GM12878 (cell line): ENCODE data around the gene KCNE4. TPM values are rescaled to one million over a fixed set of nuclear protein-coding genes. Genes with fewer than 3 reads are reported as not detected.

Experiments
- ATAC-seq: fragments of 200-7000 bp; cut with Tn5 transposase; 3 replicates; pipeline ENCODE4 v1.9.1; 2020; ENCODE audit warnings: mild to moderate bottlenecking, moderate library complexity
- BruUV-seq: library from RNA; stranded (reverse); fragments of 400-500 nt; replicated peaks from 2 replicates; lab custom pipeline; 2021; lab: Mats Ljungman, UMichigan
- CTCF ChIA-PET: fragments of 300-600 bp; sonication (Branson Sonifier 250); formaldehyde crosslinking; extraction: SDS; loops from one replicate; lab custom pipeline; 2021; ENCODE audit warnings: inconsistent platforms; lab: Yijun Ruan, JAX
- POLR2A ChIA-PET: fragments of 350-600 bp; formaldehyde crosslinking; extraction: SDS; loops from one replicate; lab custom pipeline; 2021; ENCODE audit warnings: inconsistent platforms; lab: Charles Lee
- RAD21 ChIA-PET: fragments of 300-600 bp; sonication (Branson Sonifier 250); formaldehyde crosslinking; loops from one replicate; lab custom pipeline; 2023; ENCODE audit warnings: antibody characterized with exemption; ENCODE audit not compliant: unreplicated experiment; lab: Charles Lee
- SMC1A ChIA-PET: fragments of 300-600 bp; sonication (Branson Sonifier 250); formaldehyde crosslinking; loops from one replicate; lab custom pipeline; 2023; ENCODE audit not compliant: unreplicated experiment, uncharacterized antibody; lab: Charles Lee
- DNase-seq: peaks from one replicate; pipeline ENCODE4 v3.0.0-alpha.2; 2011; ENCODE audit warnings: low read depth, low spot score
- FAIRE-seq: peaks from 3 replicates; lab custom pipeline; 2011; peaks lifted over from hg19 to GRCh38; lab: Jason Lieb, UNC
- H2AFZ ChIP-seq: 2 replicates; pipeline ENCODE4 v1.6.0; 2011; ENCODE audit warnings: low read depth, low read length, control low read depth; ENCODE audit not compliant: control insufficient read depth
- H3K27ac ChIP-seq: 2 replicates; pipeline ENCODE4 v1.5.1; 2011; ENCODE audit warnings: control low read depth; ENCODE audit not compliant: control insufficient read depth, insufficient read depth
- H3K27me3 ChIP-seq, 2 experiments: replicated peaks in 1 of 2; 2 replicates each; pipeline versions ENCODE4 v1.6.0 to v1.6.1; 2011; ENCODE audit warnings: low read length in 1 of 2; ENCODE audit not compliant: control insufficient read depth in 2 of 2, insufficient read depth in 2 of 2
- H3K36me3 ChIP-seq, 2 experiments: 2 replicates each; pipeline ENCODE4 v1.5.1; 2011; ENCODE audit warnings: low read length in 1 of 2; ENCODE audit not compliant: control insufficient read depth in 2 of 2, insufficient read depth in 2 of 2
- H3K4me1 ChIP-seq: 2 replicates; pipeline ENCODE4 v1.6.1; 2011; ENCODE audit warnings: mild to moderate bottlenecking, low read length, moderate library complexity, mixed read lengths; ENCODE audit not compliant: control insufficient read depth, insufficient read depth
- H3K4me2 ChIP-seq: 2 replicates; pipeline ENCODE4 v1.6.0; 2011; ENCODE audit warnings: control low read depth; ENCODE audit not compliant: control insufficient read depth, insufficient read depth
- H3K4me3 ChIP-seq: fragments of 200-600 bp; sonication (generic); 2 replicates; pipeline ENCODE4 v1.5.1; 2016
- H3K79me2 ChIP-seq: 2 replicates; pipeline ENCODE4 v1.6.0; 2011; ENCODE audit warnings: low read length; ENCODE audit not compliant: control insufficient read depth, insufficient read depth
- H3K9ac ChIP-seq: 2 replicates; pipeline ENCODE4 v1.8.0; 2011; ENCODE audit warnings: low read length, control low read depth, mixed read lengths; ENCODE audit not compliant: control insufficient read depth, insufficient read depth
- H3K9me3 ChIP-seq: replicated peaks from 3 replicates; pipeline ENCODE4 v1.5.1; 2011; ENCODE audit warnings: mild to moderate bottlenecking, low read length; ENCODE audit not compliant: control insufficient read depth, insufficient read depth
- H4K20me1 ChIP-seq: 2 replicates; pipeline ENCODE4 v1.6.0; 2011; ENCODE audit not compliant: control insufficient read depth, insufficient read depth
- CHD4 ChIP-seq: fragments of 200-600 bp; sonication (generic); IDR thresholded peaks from 2 replicates; pipeline ENCODE4 v1.6.1; 2016; ENCODE audit warnings: mild to moderate bottlenecking
- KDM1A ChIP-seq: fragments of 200-600 bp; sonication (generic); IDR thresholded peaks from 2 replicates; pipeline ENCODE4 v1.6.1; 2016; ENCODE audit warnings: borderline replicate concordance
- LARP7 ChIP-seq: fragments of 450-650 bp; IDR thresholded peaks from 2 replicates; pipeline ENCODE4 v1.6.1; 2017; ENCODE audit warnings: mild to moderate bottlenecking
- NKRF ChIP-seq: fragments of 450-650 bp; conservative IDR thresholded peaks from 2 replicates; pipeline ENCODE4 v1.6.1; 2017; ENCODE audit warnings: mild to moderate bottlenecking, moderate library complexity
- RBBP5 ChIP-seq: fragments of 200-600 bp; sonication (generic); conservative IDR thresholded peaks from 2 replicates; pipeline ENCODE4 v1.6.1; 2016
- STAT3 ChIP-seq: IDR thresholded peaks from 2 replicates; pipeline ENCODE4 v1.6.1; 2011; ENCODE audit warnings: low read depth, low read length, improper control_type of control experiment
- TCF7 ChIP-seq: IDR thresholded peaks from 2 replicates; pipeline ENCODE4 v1.6.1; 2014; ENCODE audit warnings: antibody characterized with exemption, borderline replicate concordance
- ZNF622 ChIP-seq: fragments of 450-650 bp; IDR thresholded peaks from 2 replicates; pipeline ENCODE4 v1.6.1; 2017; ENCODE audit warnings: mild to moderate bottlenecking, inconsistent platforms
- WGBS: methylation state at CpG from one replicate; pipeline ENCODE4 v1.1.6; 2016; ENCODE audit warnings: low lambda C conversion rate; ENCODE audit not compliant: insufficient replicate concordance, insufficient coverage; ENCODE audit errors: missing lambda C conversion rate; 5-methylcytosine and 5-hydroxymethylcytosine counted together
- in situ Hi-C: fragments of 300-500 bp; cut with MboI; formaldehyde crosslinking; loops from 9 replicates; pipeline ENCODE4 v1.14.3; 2018; ENCODE audit warnings: mixed read lengths
- intact Hi-C: fragments of 100-400 bp; cut with micrococcal nuclease; formaldehyde crosslinking; loops from one replicate; pipeline ENCODE4 v1.14.2; 2022; ENCODE audit not compliant: unreplicated experiment
- polyA plus RNA-seq, 11 experiments: library from polyadenylated mRNA; depleted of rRNA in 4 of 11; unstranded in 6 of 11; stranded (reverse) in 5 of 11; fragments of >200 nt; fragmentation: Nextera tagmentation in 4 of 11; fragmentation: Illumina TruSeq in 1 of 11; extraction: Ambion mirVana in 4 of 11; extraction: Trizol in 1 of 11; gene quantifications; 1 replicate in 1 of 11; 2 replicates in 10 of 11; pipeline versions ENCODE4 v1.2.1 to v1.2.3, GENCODE V29; 2011 to 2016; ENCODE audit warnings: inconsistent platforms in 2 of 11, missing spikeins in 2 of 11, low read depth in 1 of 11
- total RNA-seq, 4 experiments: library from RNA; depleted of rRNA in 3 of 4; stranded (reverse); fragments of >200 nt in 3 of 4; fragmentation: Illumina TruSeq in 1 of 4; extraction: Trizol in 1 of 4; gene quantifications; 2 replicates each; pipeline versions ENCODE4 v1.2.1 to v1.2.3, GENCODE V29; 2013 to 2021
- TF ChIP-seq, protein P1 (sequence below): fragments of 450-650 bp; IDR thresholded peaks from 2 replicates; pipeline ENCODE4 v1.6.1; 2017; ENCODE audit warnings: mild to moderate bottlenecking, low read depth, inconsistent platforms; ENCODE audit not compliant: poor library complexity, severe bottlenecking

KCNE4 gene
- total and polyA plus RNA-seq, 10 of the 15 experiments (the other 5 are each of a cell fraction or from before 2014, with no cell fraction given): 0.30 TPM; not detected in 9

DNA sequence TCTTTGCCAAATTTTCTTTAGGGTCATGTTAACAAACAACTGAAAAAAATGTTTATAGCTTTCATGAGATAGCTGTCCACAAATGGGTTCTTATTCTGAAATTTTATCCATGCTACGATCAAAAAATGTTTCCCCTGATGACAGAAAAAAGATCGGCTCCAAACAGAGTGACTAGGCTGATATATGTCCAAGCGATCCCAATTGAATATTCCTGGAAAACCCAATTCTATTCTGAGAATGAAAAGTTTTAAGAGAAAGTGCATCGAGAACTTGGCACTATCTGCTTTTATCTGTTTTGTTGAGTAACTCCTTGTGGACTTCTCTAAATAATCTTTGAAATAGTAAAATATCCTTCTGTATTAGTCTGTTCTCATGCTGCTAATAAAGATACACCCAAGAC is 19.1 kb downstream of the KCNE4 start:
- Histone ChIP-seq H3K27ac (no peak overlapping the region), H3K9me3 (no peaks in the 10 kb centered on the region), H3K4me2 (no peak overlapping the region), H3K4me1 (peaks cover 4% of the 10 kb centered on the region), H3K36me3 (no peaks in the 10 kb centered on the region), H4K20me1 (no peaks in the 10 kb centered on the region), H2AFZ (no peak overlapping the region), H3K4me3 (no peak overlapping the region), H3K79me2 (no peaks in the 10 kb centered on the region), H3K9ac (no peak overlapping the region), H3K27me3 (no peaks in the 10 kb centered on the region)
- SMC1A ChIA-PET: no interaction called here
- POLR2A ChIA-PET: no interaction called here
- FAIRE-seq (no peak), ATAC-seq (no peak), DNase-seq (no peak)
- TF ChIP-seq ZNF622 (no peak), STAT3 (no peak), CHD4 (no peak)
- CTCF ChIA-PET: no interaction called here
- RAD21 ChIA-PET: no interaction called here
- in situ Hi-C loops: no loop called here
- BruUV-seq: no TSS peak
- intact Hi-C loops: no loop called here
- WGBS: 24% methylated on average over 4 of the region's 4 CpGs

- FAIRE-seq (no peak), DNase-seq (no peak), ATAC-seq (no peak)
- no peak overlapping the region for H3K4me3 ChIP-seq
- no peak overlapping the region for H3K9ac ChIP-seq
- ChIA-PET CTCF (no interaction called here), RAD21 (no interaction called here), SMC1A (no interaction called here), POLR2A (no interaction called here)
- peaks cover 2% of the 10 kb centered on the region; the same call in 2 of the 3 replicates for H3K9me3 ChIP-seq
- H3K27ac ChIP-seq: no peak overlapping the region
- no peaks in the 10 kb centered on the region for H3K36me3 ChIP-seq
- no peaks in the 10 kb centered on the region for H4K20me1 ChIP-seq
- H3K79me2 ChIP-seq: no peaks in the 10 kb centered on the region
- H3K27me3 ChIP-seq: no peaks in the 10 kb centered on the region
- no peak overlapping the region for H2AFZ ChIP-seq
- no peak overlapping the region for H3K4me2 ChIP-seq
- TF ChIP-seq NKRF: no peak
- TF ChIP-seq, protein P1, sequence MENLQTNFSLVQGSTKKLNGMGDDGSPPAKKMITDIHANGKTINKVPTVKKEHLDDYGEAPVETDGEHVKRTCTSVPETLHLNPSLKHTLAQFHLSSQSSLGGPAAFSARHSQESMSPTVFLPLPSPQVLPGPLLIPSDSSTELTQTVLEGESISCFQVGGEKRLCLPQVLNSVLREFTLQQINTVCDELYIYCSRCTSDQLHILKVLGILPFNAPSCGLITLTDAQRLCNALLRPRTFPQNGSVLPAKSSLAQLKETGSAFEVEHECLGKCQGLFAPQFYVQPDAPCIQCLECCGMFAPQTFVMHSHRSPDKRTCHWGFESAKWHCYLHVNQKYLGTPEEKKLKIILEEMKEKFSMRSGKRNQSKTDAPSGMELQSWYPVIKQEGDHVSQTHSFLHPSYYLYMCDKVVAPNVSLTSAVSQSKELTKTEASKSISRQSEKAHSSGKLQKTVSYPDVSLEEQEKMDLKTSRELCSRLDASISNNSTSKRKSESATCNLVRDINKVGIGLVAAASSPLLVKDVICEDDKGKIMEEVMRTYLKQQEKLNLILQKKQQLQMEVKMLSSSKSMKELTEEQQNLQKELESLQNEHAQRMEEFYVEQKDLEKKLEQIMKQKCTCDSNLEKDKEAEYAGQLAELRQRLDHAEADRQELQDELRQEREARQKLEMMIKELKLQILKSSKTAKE: no peak
- no peak for TF ChIP-seq KDM1A
- TF ChIP-seq LARP7: no peak
- no peak for TF ChIP-seq RBBP5
- TF ChIP-seq TCF7: no peak
- no peak for TF ChIP-seq CHD4
- in situ Hi-C loops: no loop called here
- intact Hi-C loops: no loop called here
- peaks cover 6% of the 10 kb centered on the region for H3K4me1 ChIP-seq
- BruUV-seq: no TSS peak
- WGBS: 22% methylated on average over 3 of the region's 3 CpGs
These were observed 20.8 kb downstream of the KCNE4 start for GRCh38 chr2:223072826-223073225.
